GM12875 (cell line): ENCODE measurements around the gene PKNOX1.
"Not testable (repeated sequence)": the region's sequence is repeated elsewhere in the genome, so short reads cannot be mapped to it uniquely, and the experiment has no call there.

Experiments
- H3K4me3 ChIP-seq: one replicate; pipeline ENCODE4 v1.5.1; 2011; ENCODE audit warnings: low read depth, low read length, control low read depth
- CTCF ChIP-seq: IDR thresholded peaks from 2 replicates; pipeline ENCODE4 v1.5.1; 2011; ENCODE audit warnings: low read depth, mild to moderate bottlenecking, control low read depth, inconsistent platforms, low read length, moderate library complexity, borderline replicate concordance; ENCODE audit not compliant: insufficient read depth

The PKNOX1 gene

GRCh38 chr21:42973991-42974831, at the start of gene PKNOX1:
PKNOX1 (plus strand) TSS chr21:42974562; CDS start chr21:43004382, 29,820 bp downstream.
- no peak for TF ChIP-seq CTCF
- H3K4me3 ChIP-seq = peak within 1 kb of the TSS; percentile 78

GRCh38 chr21:42925114-42925926, 49.0 kb upstream of the PKNOX1 start, which contains the start of gene ERVH48-1:
ERVH48-1 (minus strand) TSS chr21:42925630; CDS start chr21:42919006, 6,624 bp downstream.
- no peak for TF ChIP-seq CTCF
- H3K4me3 ChIP-seq = no peak within 1 kb of the TSS

GRCh38 chr21:42927474-42928200, 46.7 kb upstream of the PKNOX1 start:
- H3K4me3 ChIP-seq = not testable (repeated sequence)

GRCh38 chr21:42929969-42930368, 44.4 kb upstream of the PKNOX1 start:
- no peak overlapping the region for H3K4me3 ChIP-seq
- no peak for TF ChIP-seq CTCF

- H3K4me3 ChIP-seq = no peak overlapping the region
- no peak for TF ChIP-seq CTCF
Observed at GRCh38 chr21:42931560-42932235, 42.7 kb upstream of the PKNOX1 start.

- H3K4me3 ChIP-seq = not testable (repeated sequence)
Observed at GRCh38 chr21:42932378-42933136, 41.8 kb upstream of the PKNOX1 start.

- H3K4me3 ChIP-seq = not testable (repeated sequence)
Observed at GRCh38 chr21:42933137-42933970, 41.0 kb upstream of the PKNOX1 start.

GRCh38 chr21:42933973-42934372, 40.4 kb upstream of the PKNOX1 start:
- not testable (repeated sequence) for H3K4me3 ChIP-seq

GRCh38 chr21:42936360-42936759, 38.0 kb upstream of the PKNOX1 start:
- H3K4me3 ChIP-seq = not testable (repeated sequence)

GRCh38 chr21:42937034-42937940, 37.1 kb upstream of the PKNOX1 start:
- H3K4me3 ChIP-seq = not testable (repeated sequence)
